Fibroblast of lung (primary cell): ENCODE measurements around the gene ARHGEF12. TPM values are rescaled to one million over a fixed set of nuclear protein-coding genes. Genes with fewer than 3 reads are reported as not detected.

Experiments
- DNase-seq, 2 donors: peaks; one replicate each; pipeline versions ENCODE4 v3.0.0 to v3.0.0-alpha.2; 2010; ENCODE audit warnings: low read depth in 2 of 2
- H2AFZ ChIP-seq: 2 replicates; pipeline ENCODE4 v1.5.1; 2012; ENCODE audit warnings: low read length, control low read depth, inconsistent platforms
- H3K27ac ChIP-seq: 2 replicates; pipeline ENCODE4 v1.5.1; 2011; ENCODE audit warnings: low read length, control low read depth; ENCODE audit not compliant: insufficient read depth
- H3K27me3 ChIP-seq: 2 replicates; pipeline ENCODE4 v1.5.1; 2011; ENCODE audit warnings: mild to moderate bottlenecking, low read length; ENCODE audit not compliant: control insufficient read depth, insufficient read depth
- H3K36me3 ChIP-seq: 2 replicates; pipeline ENCODE4 v1.5.1; 2011; ENCODE audit warnings: low read length; ENCODE audit not compliant: control insufficient read depth, insufficient read depth
- H3K4me1 ChIP-seq: 2 replicates; pipeline ENCODE4 v1.5.1; 2011; ENCODE audit warnings: low read length; ENCODE audit not compliant: control insufficient read depth, insufficient read depth; ENCODE audit errors: extremely low read depth
- H3K4me2 ChIP-seq: 2 replicates; pipeline ENCODE4 v1.5.1; 2011; ENCODE audit warnings: low read length, control low read depth; ENCODE audit not compliant: insufficient read depth; ENCODE audit errors: extremely low read depth
- H3K4me3 ChIP-seq, 4 experiments: fragments of 200-600 bp in 1 of 4; sonication (generic) in 1 of 4; replicated peaks in 1 of 4; 2 replicates each; pipeline ENCODE4 v1.5.1; 2011 to 2016; ENCODE audit warnings: low read length in 4 of 4, low read depth in 3 of 4, mild to moderate bottlenecking in 3 of 4, control low read depth in 2 of 4, inconsistent platforms in 1 of 4, mixed read lengths in 1 of 4; ENCODE audit not compliant: insufficient read depth in 1 of 4; ENCODE audit errors: control extremely low read depth in 1 of 4
- H3K79me2 ChIP-seq: 2 replicates; pipeline ENCODE4 v1.5.1; 2012; ENCODE audit warnings: mild to moderate bottlenecking, low read length, inconsistent platforms; ENCODE audit not compliant: control insufficient read depth, insufficient read depth
- H3K9ac ChIP-seq: 2 replicates; pipeline ENCODE4 v1.5.1; 2011; ENCODE audit warnings: mild to moderate bottlenecking, low read length, control low read depth; ENCODE audit not compliant: insufficient read depth
- H3K9me3 ChIP-seq: 2 replicates; pipeline ENCODE4 v1.5.1; 2012; ENCODE audit warnings: low read depth, low read length; ENCODE audit not compliant: control insufficient read depth, insufficient read depth
- H4K20me1 ChIP-seq: 2 replicates; pipeline ENCODE4 v1.5.1; 2011; ENCODE audit warnings: low read length; ENCODE audit not compliant: control insufficient read depth, insufficient read depth; ENCODE audit errors: extremely low read depth
- EZH2 ChIP-seq: IDR thresholded peaks from 2 replicates; pipeline ENCODE4 v1.5.1; 2012; ENCODE audit warnings: low read length, control low read depth, mild to moderate bottlenecking; ENCODE audit errors: missing control alignments
- polyA plus RNA-seq, 2 donors: library from polyadenylated mRNA; depleted of rRNA in 1 of 2; stranded (reverse) in 1 of 2; unstranded in 1 of 2; fragments of >200 nt; gene quantifications; 2 replicates each; pipeline ENCODE4 v1.2.1, GENCODE V29; 2011 to 2012; ENCODE audit warnings: missing spikeins in 1 of 2
- total RNA-seq: library from RNA; depleted of rRNA; stranded (reverse); fragments of >200 nt; gene quantifications from 2 replicates; pipeline ENCODE4 v1.2.1, GENCODE V29; 2014
- TF ChIP-seq, protein P1 (sequence below), 2 donors: IDR thresholded peaks in 1 of 2; conservative IDR thresholded peaks in 1 of 2; 1 replicate in 1 of 2; 2 replicates in 1 of 2; pipeline ENCODE4 v1.5.1; 2011 to 2012; ENCODE audit warnings: low read length in 2 of 2, control low read depth in 1 of 2, inconsistent platforms in 1 of 2, low read depth in 1 of 2, mild to moderate bottlenecking in 1 of 2

The ARHGEF12 gene
- total and polyA plus RNA-seq, 2 donors (not counting 1 experiment from before 2014, with no cell fraction given): 63.1 to 141 TPM

DNA sequence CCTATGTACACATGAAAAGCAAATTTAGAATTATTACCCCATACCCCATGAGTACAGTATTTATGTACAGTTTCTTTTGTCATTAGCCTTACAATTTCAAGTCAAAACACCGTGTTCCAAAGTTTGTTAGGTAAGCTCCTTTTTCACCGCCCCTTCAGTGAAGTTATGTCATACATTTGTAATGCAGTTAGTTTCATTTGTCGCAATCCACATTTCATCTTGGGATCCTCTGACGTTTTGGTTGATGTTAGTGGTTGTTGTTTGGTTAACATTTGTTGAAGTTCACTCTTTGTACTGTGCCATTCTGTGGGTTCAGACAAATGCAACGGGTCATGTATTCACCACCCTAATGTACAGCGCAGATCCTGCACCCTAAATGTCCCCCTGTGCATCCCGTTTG, 45.2 kb downstream of the ARHGEF12 start:
- Histone ChIP-seq H3K79me2 (peaks cover 90% of the 10 kb centered on the region), H3K4me2 (peak overlapping the region; percentile 45), H3K4me3 (no peak overlapping the region), H3K9ac (no peak overlapping the region), H3K9me3 (no peaks in the 10 kb centered on the region), H3K27ac (no peak overlapping the region), H3K27me3 (no peaks in the 10 kb centered on the region), H3K36me3 (no peaks in the 10 kb centered on the region), H2AFZ (no peak overlapping the region), H4K20me1 (no peaks in the 10 kb centered on the region), H3K4me1 (peaks cover 8% of the 10 kb centered on the region)
- DNase-seq: no peak
- TF ChIP-seq, protein P1, sequence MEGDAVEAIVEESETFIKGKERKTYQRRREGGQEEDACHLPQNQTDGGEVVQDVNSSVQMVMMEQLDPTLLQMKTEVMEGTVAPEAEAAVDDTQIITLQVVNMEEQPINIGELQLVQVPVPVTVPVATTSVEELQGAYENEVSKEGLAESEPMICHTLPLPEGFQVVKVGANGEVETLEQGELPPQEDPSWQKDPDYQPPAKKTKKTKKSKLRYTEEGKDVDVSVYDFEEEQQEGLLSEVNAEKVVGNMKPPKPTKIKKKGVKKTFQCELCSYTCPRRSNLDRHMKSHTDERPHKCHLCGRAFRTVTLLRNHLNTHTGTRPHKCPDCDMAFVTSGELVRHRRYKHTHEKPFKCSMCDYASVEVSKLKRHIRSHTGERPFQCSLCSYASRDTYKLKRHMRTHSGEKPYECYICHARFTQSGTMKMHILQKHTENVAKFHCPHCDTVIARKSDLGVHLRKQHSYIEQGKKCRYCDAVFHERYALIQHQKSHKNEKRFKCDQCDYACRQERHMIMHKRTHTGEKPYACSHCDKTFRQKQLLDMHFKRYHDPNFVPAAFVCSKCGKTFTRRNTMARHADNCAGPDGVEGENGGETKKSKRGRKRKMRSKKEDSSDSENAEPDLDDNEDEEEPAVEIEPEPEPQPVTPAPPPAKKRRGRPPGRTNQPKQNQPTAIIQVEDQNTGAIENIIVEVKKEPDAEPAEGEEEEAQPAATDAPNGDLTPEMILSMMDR (conservative IDR thresholded peaks at IDR 0.05 in 1 of 2, IDR thresholded peaks at IDR 0.05 in 1 of 2; ENCODE audit: low read depth in 1 of 2, low read length in 2 of 2): no peak
- no peak for TF ChIP-seq EZH2

DNA sequence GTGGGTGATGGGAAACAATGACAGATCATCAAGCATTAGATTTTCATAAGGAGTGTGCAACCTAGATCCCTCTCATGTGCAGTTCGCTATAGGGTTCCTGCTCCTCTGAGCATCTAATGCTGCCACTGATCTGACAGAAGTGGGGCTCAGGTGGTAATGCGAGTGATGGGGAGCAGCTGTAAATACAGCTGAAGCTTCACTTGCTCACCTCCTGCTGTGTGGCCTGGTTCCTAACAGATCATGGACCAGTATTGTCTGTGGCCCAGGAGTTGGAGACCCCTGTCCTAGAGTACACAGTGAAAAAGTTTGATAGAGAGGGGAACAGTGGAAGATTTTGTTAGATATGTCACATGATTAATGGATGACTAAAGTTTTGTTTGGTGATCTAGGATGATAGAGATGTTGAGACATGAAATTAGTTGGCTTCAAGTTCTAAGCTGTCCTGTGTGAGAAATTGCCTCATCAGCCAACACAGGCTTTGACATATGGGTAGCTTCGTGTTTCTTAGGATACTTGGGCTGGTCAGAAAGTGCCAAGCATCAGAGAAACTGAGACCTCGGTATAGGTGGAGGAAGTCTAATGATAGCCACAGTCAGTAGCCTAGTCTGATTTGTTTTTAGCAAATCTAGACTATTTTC, 47.4 kb downstream of the ARHGEF12 start:
- H3K27ac ChIP-seq: no peak overlapping the region
- DNase-seq: no peak
- peaks cover 8% of the 10 kb centered on the region for H3K4me1 ChIP-seq
- H3K9me3 ChIP-seq: no peaks in the 10 kb centered on the region
- no peaks in the 10 kb centered on the region for H4K20me1 ChIP-seq
- H3K79me2 ChIP-seq: peaks cover 89% of the 10 kb centered on the region
- H3K4me3 ChIP-seq: no peak overlapping the region
- TF ChIP-seq, protein P1 (conservative IDR thresholded peaks at IDR 0.05 in 1 of 2, IDR thresholded peaks at IDR 0.05 in 1 of 2; ENCODE audit: low read depth in 1 of 2, low read length in 2 of 2): no peak
- no peak for TF ChIP-seq EZH2
- H3K27me3 ChIP-seq: no peaks in the 10 kb centered on the region
- no peak overlapping the region for H2AFZ ChIP-seq
- no peaks in the 10 kb centered on the region for H3K36me3 ChIP-seq
- H3K9ac ChIP-seq: no peak overlapping the region
- no peak overlapping the region for H3K4me2 ChIP-seq

DNA sequence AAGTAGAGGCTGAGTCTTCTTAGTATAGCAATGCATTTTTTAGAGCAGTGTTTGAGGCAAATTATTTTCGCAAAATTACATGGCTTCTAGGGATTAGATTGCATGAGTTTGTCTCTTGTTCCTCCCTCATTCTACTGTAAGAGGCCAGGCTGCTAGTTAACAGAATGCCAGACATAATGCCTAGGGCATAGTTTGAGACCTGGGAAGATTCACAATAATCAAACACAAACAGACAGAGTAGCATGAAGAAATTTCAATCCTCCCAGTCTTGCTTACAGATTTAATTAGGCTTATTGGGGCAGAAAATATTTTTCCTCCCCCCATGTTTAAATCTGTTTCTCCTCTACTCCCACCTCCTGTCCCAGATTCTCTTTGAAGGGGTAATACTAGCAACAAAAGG, 48.3 kb downstream of the ARHGEF12 start:
- H4K20me1 ChIP-seq: no peaks in the 10 kb centered on the region
- H3K27ac ChIP-seq: no peak overlapping the region

More for the DNA sequence above, 48.3 kb downstream of the ARHGEF12 start:
- DNase-seq: no peak
- Histone ChIP-seq H3K79me2 (peaks cover 90% of the 10 kb centered on the region), H3K9me3 (no peaks in the 10 kb centered on the region), H2AFZ (no peak overlapping the region), H3K4me1 (peaks cover 8% of the 10 kb centered on the region), H3K9ac (no peak overlapping the region), H3K27me3 (no peaks in the 10 kb centered on the region), H3K4me2 (no peak overlapping the region), H3K36me3 (no peaks in the 10 kb centered on the region), H3K4me3 (no peak overlapping the region)
- TF ChIP-seq, protein P1 (conservative IDR thresholded peaks at IDR 0.05 in 1 of 2, IDR thresholded peaks at IDR 0.05 in 1 of 2; ENCODE audit: low read depth in 1 of 2, low read length in 2 of 2): no peak
- no peak for TF ChIP-seq EZH2
